Stimulated activated CD4-positive, alpha-beta T cell treated with anti-CD3 and anti-CD28 coated beads, TNF-alpha, amount 100 ng/mL, for 4 hours (primary cell): ENCODE results near the gene NDFIP2.

ENCODE experiments used
- DNase-seq, 3 experiments: peaks; one replicate each; pipeline ENCODE4 v3.0.0-alpha.2; 2020; ENCODE audit warnings: low read depth in 3 of 3

Gene NDFIP2

GRCh38 chr13:79459906-79460305, 21.0 kb upstream of the NDFIP2 start:
- DNase-seq = no peak

- no peak for DNase-seq
These were observed 18.1 kb upstream of the NDFIP2 start for GRCh38 chr13:79462895-79463294.

- DNase-seq = no peak
These were observed 17.4 kb upstream of the NDFIP2 start for GRCh38 chr13:79463604-79464003.

- no peak for DNase-seq
These were observed 14.1 kb upstream of the NDFIP2 start for GRCh38 chr13:79466872-79467271.

GRCh38 chr13:79468402-79468801, 12.6 kb upstream of the NDFIP2 start:
- no peak for DNase-seq

GRCh38 chr13:79468819-79469218, 12.1 kb upstream of the NDFIP2 start:
- DNase-seq = no peak

- no peak for DNase-seq
These were observed 11.3 kb upstream of the NDFIP2 start for GRCh38 chr13:79469608-79470007.

GRCh38 chr13:79470666-79471065, 10.3 kb upstream of the NDFIP2 start:
- DNase-seq = no peak

GRCh38 chr13:79475569-79475968, 5.4 kb upstream of the NDFIP2 start:
- no peak for DNase-seq

- no peak for DNase-seq
These were observed 3.0 kb upstream of the NDFIP2 start for GRCh38 chr13:79477968-79478367.

- no peak for DNase-seq
These were observed 1.1 kb upstream of the NDFIP2 start for GRCh38 chr13:79479882-79480281.

GRCh38 chr13:79481685-79482052, 714 bp downstream of the NDFIP2 start:
- peak; percentile 47 to 77 (median 76) for DNase-seq

GRCh38 chr13:79482281-79482970, 1.5 kb downstream of the NDFIP2 start:
- no peak for DNase-seq

GRCh38 chr13:79483086-79483706, 2.2 kb downstream of the NDFIP2 start:
- DNase-seq = no peak

GRCh38 chr13:79485014-79485811, 4.3 kb downstream of the NDFIP2 start:
- no peak for DNase-seq

- no peak for DNase-seq
These were observed 5.7 kb downstream of the NDFIP2 start for GRCh38 chr13:79486433-79487188.

GRCh38 chr13:79490326-79490725, 9.4 kb downstream of the NDFIP2 start:
- no peak for DNase-seq

- DNase-seq = no peak
These were observed 9.9 kb downstream of the NDFIP2 start for GRCh38 chr13:79490824-79491223.

GRCh38 chr13:79491715-79492114, 10.8 kb downstream of the NDFIP2 start:
- no peak for DNase-seq

- DNase-seq = no peak
These were observed 11.4 kb downstream of the NDFIP2 start for GRCh38 chr13:79492313-79492798.

GRCh38 chr13:79492918-79493594, 12.1 kb downstream of the NDFIP2 start:
- no peak for DNase-seq
